D721Med (cell line): ENCODE measurements around the gene PTRH2.
"Not testable (repeated sequence)": the region's sequence is repeated elsewhere in the genome, so short reads cannot be mapped to it uniquely, and the experiment has no call there.

Experiments used
- DNase-seq: peaks from one replicate; pipeline ENCODE4 v3.0.0; 2011; ENCODE audit warnings: low spot score; ENCODE audit not compliant: insufficient read length
- FAIRE-seq: peaks from 2 replicates; lab custom pipeline; 2011; peaks lifted over from hg19 to GRCh38; lab: Jason Lieb, UNC
- TF ChIP-seq, protein P1 (sequence below): IDR thresholded peaks from 2 replicates; pipeline ENCODE4 v1.5.1; 2012; ENCODE audit warnings: mild to moderate bottlenecking, control low read depth; ENCODE audit not compliant: insufficient read depth; ENCODE audit errors: missing control alignments

Gene PTRH2

DNA sequence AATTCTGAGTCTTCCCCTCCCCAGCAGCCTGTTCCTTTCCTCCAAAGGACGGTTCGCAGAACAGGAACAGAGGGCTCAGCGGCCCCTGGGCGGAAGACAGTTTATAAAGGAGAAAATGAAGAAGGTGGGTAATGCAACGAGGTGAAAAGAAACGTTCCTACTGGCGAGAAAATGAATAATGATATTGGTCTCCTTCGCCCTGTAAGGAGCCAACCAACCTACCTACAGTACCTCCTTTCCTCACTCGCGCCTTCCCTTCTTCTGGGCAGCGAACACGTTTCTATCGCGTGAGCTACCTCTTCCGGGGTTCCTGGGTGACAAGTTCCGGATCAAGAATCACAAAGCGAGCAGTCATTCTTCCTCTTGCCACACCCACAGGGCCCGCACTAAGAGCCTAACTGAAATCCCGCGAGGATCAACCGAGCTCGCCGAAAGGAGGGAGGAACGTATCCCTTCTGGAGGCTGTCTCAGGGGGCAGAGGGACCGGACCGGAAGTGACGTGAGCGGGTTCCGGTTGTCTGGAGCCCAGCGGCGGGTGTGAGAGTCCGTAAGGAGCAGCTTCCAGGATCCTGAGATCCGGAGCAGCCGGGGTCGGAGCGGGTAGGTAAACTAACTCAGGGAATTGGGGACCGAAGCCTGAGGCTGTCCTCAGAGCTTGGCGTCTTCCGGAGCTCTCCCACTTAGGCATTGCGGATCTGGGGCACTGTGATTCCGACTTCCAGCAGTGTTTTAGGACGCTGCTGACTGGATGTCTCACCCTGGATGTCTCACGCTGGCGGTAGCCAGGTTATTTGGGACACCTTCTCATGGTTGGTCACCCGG is at the start of gene PTRH2, which contains the start of gene VMP1:
TSS of gene PTRH2 (minus strand) at position 282 of the 822 bp plus-strand sequence. CDS start 9,452 bp downstream, outside the sequence.
TSS of gene VMP1 (plus strand) at position 506 of the 822 bp plus-strand sequence. CDS start 23,793 bp downstream, outside the sequence.
- FAIRE-seq (no peak), DNase-seq (peak; percentile 76)
- TF ChIP-seq, protein P1, sequence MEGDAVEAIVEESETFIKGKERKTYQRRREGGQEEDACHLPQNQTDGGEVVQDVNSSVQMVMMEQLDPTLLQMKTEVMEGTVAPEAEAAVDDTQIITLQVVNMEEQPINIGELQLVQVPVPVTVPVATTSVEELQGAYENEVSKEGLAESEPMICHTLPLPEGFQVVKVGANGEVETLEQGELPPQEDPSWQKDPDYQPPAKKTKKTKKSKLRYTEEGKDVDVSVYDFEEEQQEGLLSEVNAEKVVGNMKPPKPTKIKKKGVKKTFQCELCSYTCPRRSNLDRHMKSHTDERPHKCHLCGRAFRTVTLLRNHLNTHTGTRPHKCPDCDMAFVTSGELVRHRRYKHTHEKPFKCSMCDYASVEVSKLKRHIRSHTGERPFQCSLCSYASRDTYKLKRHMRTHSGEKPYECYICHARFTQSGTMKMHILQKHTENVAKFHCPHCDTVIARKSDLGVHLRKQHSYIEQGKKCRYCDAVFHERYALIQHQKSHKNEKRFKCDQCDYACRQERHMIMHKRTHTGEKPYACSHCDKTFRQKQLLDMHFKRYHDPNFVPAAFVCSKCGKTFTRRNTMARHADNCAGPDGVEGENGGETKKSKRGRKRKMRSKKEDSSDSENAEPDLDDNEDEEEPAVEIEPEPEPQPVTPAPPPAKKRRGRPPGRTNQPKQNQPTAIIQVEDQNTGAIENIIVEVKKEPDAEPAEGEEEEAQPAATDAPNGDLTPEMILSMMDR: no peak

DNA sequence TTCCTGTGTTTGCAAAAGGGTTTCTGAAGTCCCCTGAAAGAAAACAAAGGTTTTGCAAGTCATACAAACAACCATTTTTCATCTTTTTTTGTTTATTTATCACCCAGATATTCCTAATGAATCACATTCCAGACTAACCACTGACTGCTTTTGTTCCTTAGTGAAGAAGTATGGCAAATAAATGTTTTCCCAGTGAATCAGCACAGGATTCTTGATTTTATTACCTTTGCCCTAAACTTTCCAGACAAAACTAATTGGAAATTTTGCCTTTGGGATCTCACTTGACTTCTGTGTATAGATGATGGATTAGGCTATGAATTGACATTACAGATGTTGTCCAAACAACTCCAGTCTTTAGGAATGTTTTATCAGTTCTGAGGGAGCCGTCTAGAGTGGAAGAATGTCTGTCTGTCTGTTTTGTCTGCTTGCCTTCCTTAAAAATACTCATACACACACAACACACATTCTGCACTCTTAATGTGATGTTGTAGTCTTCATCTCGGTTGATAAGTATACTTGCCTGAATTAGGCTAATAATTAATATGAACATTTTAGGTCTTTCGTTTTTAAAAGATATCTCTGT is 49.1 kb upstream of the PTRH2 start:
- FAIRE-seq: no peak
- TF ChIP-seq, protein P1: no peak
- no peak for DNase-seq

DNA sequence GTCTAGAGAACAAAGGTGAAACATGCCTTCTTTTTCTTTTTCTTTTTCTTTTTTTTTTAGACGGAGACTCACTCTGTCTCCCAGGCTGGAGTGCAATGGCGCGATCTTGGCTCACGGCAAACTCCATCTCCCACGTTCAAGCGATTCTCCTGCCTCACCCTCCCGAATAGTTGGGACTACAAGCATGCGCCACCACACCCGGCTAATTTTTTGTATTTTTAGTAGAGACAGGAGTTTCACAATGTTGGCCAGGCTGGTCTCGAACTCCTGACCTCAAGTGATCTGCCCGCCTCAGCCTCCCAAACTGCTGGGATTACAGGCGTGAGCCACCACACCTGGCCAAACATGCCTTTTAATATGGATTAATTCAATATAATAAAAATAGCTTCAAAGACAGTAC is 47.8 kb upstream of the PTRH2 start:
- FAIRE-seq, DNase-seq: not testable (repeated sequence)

DNA sequence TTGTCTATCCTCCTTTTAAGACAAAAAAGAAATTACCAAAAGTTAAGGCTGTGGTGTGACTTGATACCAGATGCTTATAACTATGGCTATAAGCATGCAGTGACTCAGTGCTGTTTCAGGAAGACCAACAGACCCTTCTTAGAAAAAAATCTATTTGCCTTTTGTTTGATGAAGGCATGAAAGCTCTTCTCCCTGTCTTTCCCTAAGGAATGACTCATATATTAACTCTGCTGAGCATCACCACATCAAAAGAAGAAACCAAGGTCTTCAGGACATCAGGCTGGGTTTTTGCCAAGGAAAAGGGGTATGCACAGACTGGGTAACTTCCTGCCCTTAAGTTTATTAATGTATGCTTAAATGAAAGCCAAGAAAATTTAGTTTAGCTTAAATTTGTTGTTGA is 47.3 kb upstream of the PTRH2 start:
- TF ChIP-seq, protein P1: no peak
- DNase-seq (no peak), FAIRE-seq (no peak)

GRCh38 chr17:59753522-59754467 is 46.6 kb upstream of the PTRH2 start:
- DNase-seq: no peak
- FAIRE-seq: no peak

DNA sequence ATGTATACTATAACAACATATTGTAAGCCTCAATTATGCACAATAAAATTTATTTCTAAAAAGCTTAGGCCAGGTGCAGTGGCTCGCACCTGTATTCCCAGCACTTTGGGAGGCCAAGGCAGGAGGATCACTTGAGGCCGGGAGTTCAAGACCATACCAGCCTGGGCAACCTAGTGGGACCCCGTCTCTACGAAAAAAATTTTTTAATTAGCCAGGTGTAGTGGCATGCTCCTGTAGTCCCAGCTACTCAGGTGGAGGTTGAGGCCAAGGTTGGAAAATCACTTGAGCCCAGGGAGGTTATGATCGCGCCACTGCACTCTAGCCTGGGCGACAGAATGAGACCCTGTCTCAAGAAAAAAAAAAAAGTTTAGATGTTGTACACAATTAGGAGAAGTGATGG is 45.7 kb upstream of the PTRH2 start:
- TF ChIP-seq, protein P1: no peak
- no peak for FAIRE-seq
- DNase-seq: no peak

More at GRCh38 chr17:59753522-59754467, 46.6 kb upstream of the PTRH2 start:
- TF ChIP-seq, protein P1: peak; percentile 92

GRCh38 chr17:59752446-59752845 is 45.2 kb upstream of the PTRH2 start:
- DNase-seq (no peak), FAIRE-seq (no peak)
- TF ChIP-seq, protein P1: no peak
